NCI-H2171 treated with DMSO at 0.1 percent for 48 hours (cell line): ENCODE results near the gene FRZB.

Experiments used
- DNase-seq: peaks from one replicate; lab custom pipeline; 2025; lab: John Stamatoyannopoulos, UW

The FRZB gene

GRCh38 chr2:182836451-182836850 lies 30.0 kb downstream of the FRZB start:
- peak; percentile 10 for DNase-seq

- DNase-seq: no peak
These were observed 32.1 kb downstream of the FRZB start for GRCh38 chr2:182834293-182834692.

GRCh38 chr2:182833084-182833854 lies 33.2 kb downstream of the FRZB start:
- DNase-seq: no peak

GRCh38 chr2:182831921-182832320 lies 34.5 kb downstream of the FRZB start:
- no peak for DNase-seq

- DNase-seq: peak; percentile 88
These were observed 35.3 kb downstream of the FRZB start for GRCh38 chr2:182831101-182831500.

GRCh38 chr2:182827182-182827879 lies 39.1 kb downstream of the FRZB start:
- DNase-seq: no peak

GRCh38 chr2:182826496-182826895 lies 39.9 kb downstream of the FRZB start:
- no peak for DNase-seq

- DNase-seq: no peak
These were observed 40.4 kb downstream of the FRZB start for GRCh38 chr2:182826064-182826463.

- DNase-seq: peak; percentile 27
These were observed 41.7 kb downstream of the FRZB start for GRCh38 chr2:182824767-182825158.

- DNase-seq: no peak
These were observed 42.2 kb downstream of the FRZB start for GRCh38 chr2:182824056-182824766.

GRCh38 chr2:182822733-182823132 lies 43.7 kb downstream of the FRZB start:
- no peak for DNase-seq

- no peak for DNase-seq
These were observed 45.3 kb downstream of the FRZB start for GRCh38 chr2:182821182-182821581.

- no peak for DNase-seq
These were observed 47.0 kb downstream of the FRZB start for GRCh38 chr2:182819412-182819811.

- DNase-seq: peak; percentile 46
These were observed 47.5 kb downstream of the FRZB start for GRCh38 chr2:182818925-182819324.

- DNase-seq: no peak
These were observed 47.9 kb downstream of the FRZB start for GRCh38 chr2:182818501-182818900.

GRCh38 chr2:182817558-182817957 lies 48.9 kb downstream of the FRZB start:
- no peak for DNase-seq

GRCh38 chr2:182816866-182817265 lies 49.6 kb downstream of the FRZB start:
- peak; percentile 19 for DNase-seq

- no peak for DNase-seq
These were observed 51.6 kb downstream of the FRZB start for GRCh38 chr2:182814804-182815203.

- DNase-seq: no peak
These were observed 52.1 kb downstream of the FRZB start for GRCh38 chr2:182814380-182814779.

- DNase-seq: no peak
These were observed 56.4 kb downstream of the FRZB start for GRCh38 chr2:182810087-182810486.

GRCh38 chr2:182807319-182807718 lies 59.1 kb downstream of the FRZB start:
- no peak for DNase-seq

GRCh38 chr2:182804128-182804527 lies 62.3 kb downstream of the FRZB start:
- no peak for DNase-seq

- DNase-seq: no peak
These were observed 67.7 kb downstream of the FRZB start for GRCh38 chr2:182798736-182799135.
